Parathyroid adenoma (tissue), 2 donors: ENCODE measurements around the gene ADGRE3.

Experiments
- H2AFZ ChIP-seq: fragments of 300-600 bp; sonication (generic); one replicate; pipeline ENCODE4 v1.7.0; 2017; ENCODE audit warnings: antibody characterized with exemption, mild to moderate bottlenecking
- H3K27ac ChIP-seq: fragments of 300-600 bp; sonication (generic); one replicate; pipeline ENCODE4 v1.7.0; 2017
- H3K27me3 ChIP-seq: fragments of 300-600 bp; sonication (generic); one replicate; pipeline ENCODE4 v1.7.0; 2017; ENCODE audit warnings: low read length; ENCODE audit not compliant: control insufficient read depth, insufficient read depth
- H3K36me3 ChIP-seq: fragments of 300-600 bp; sonication (generic); one replicate; pipeline ENCODE4 v1.7.0; 2017; ENCODE audit warnings: low read length; ENCODE audit not compliant: control insufficient read depth, insufficient read depth
- H3K4me1 ChIP-seq: fragments of 300-600 bp; sonication (generic); one replicate; pipeline ENCODE4 v1.7.0; 2017; ENCODE audit warnings: control low read depth
- H3K4me2 ChIP-seq: fragments of 300-600 bp; sonication (generic); one replicate; pipeline ENCODE4 v1.7.0; 2017; ENCODE audit warnings: low read length
- H3K4me3 ChIP-seq: fragments of 300-600 bp; sonication (generic); one replicate; pipeline ENCODE4 v1.7.0; 2017; ENCODE audit warnings: low read depth, low read length
- H3K79me2 ChIP-seq: fragments of 300-600 bp; sonication (generic); one replicate; pipeline ENCODE4 v1.7.0; 2017; ENCODE audit warnings: control low read depth
- H3K9ac ChIP-seq: fragments of 300-600 bp; sonication (generic); one replicate; pipeline ENCODE4 v1.7.0; 2017; ENCODE audit warnings: mild to moderate bottlenecking
- H3K9me3 ChIP-seq: fragments of 300-600 bp; sonication (generic); one replicate; pipeline ENCODE4 v1.7.0; 2017; ENCODE audit warnings: low read length; ENCODE audit not compliant: control insufficient read depth
- CTCF ChIP-seq: fragments of 300-600 bp; sonication (generic); IDR thresholded peaks from one replicate; pipeline ENCODE4 v1.7.0; 2017; ENCODE audit warnings: antibody characterized with exemption, mild to moderate bottlenecking
- donor health status: primary hyperparathyroidism.

The ADGRE3 gene

GRCh38 chr19:14715841-14716240 lies 41.2 kb upstream of the ADGRE3 start:
- Histone ChIP-seq H3K4me1 (no peaks in the 10 kb centered on the region), H3K27ac (no peak overlapping the region), H3K36me3 (peaks cover 7% of the 10 kb centered on the region), H3K9ac (no peak overlapping the region), H3K79me2 (no peaks in the 10 kb centered on the region), H2AFZ (no peak overlapping the region), H3K27me3 (no peaks in the 10 kb centered on the region), H3K9me3 (peaks cover 4% of the 10 kb centered on the region), H3K4me2 (no peak overlapping the region), H3K4me3 (no peak overlapping the region)
- TF ChIP-seq CTCF: no peak

- Histone ChIP-seq H3K9ac (no peak overlapping the region), H3K27me3 (no peaks in the 10 kb centered on the region), H3K9me3 (no peaks in the 10 kb centered on the region), H3K4me2 (no peak overlapping the region), H3K4me3 (no peak overlapping the region), H3K79me2 (no peaks in the 10 kb centered on the region), H2AFZ (no peak overlapping the region), H3K4me1 (no peaks in the 10 kb centered on the region), H3K27ac (no peak overlapping the region), H3K36me3 (no peaks in the 10 kb centered on the region)
- no peak for TF ChIP-seq CTCF
Measured at GRCh38 chr19:14704450-14704849, 29.8 kb upstream of the ADGRE3 start.

- Histone ChIP-seq H3K4me3 (no peak overlapping the region), H3K4me2 (no peak overlapping the region), H3K79me2 (no peaks in the 10 kb centered on the region), H2AFZ (no peak overlapping the region), H3K4me1 (no peaks in the 10 kb centered on the region), H3K9me3 (no peaks in the 10 kb centered on the region), H3K36me3 (no peaks in the 10 kb centered on the region), H3K9ac (no peak overlapping the region), H3K27ac (no peak overlapping the region), H3K27me3 (no peaks in the 10 kb centered on the region)
- no peak for TF ChIP-seq CTCF
Measured at GRCh38 chr19:14703833-14704232, 29.2 kb upstream of the ADGRE3 start.

GRCh38 chr19:14700711-14701375 lies 26.2 kb upstream of the ADGRE3 start:
- no peak overlapping the region for H2AFZ ChIP-seq
- no peak overlapping the region for H3K9ac ChIP-seq
- no peaks in the 10 kb centered on the region for H3K36me3 ChIP-seq
- H3K9me3 ChIP-seq: no peaks in the 10 kb centered on the region
- H3K79me2 ChIP-seq: no peaks in the 10 kb centered on the region
- H3K4me1 ChIP-seq: no peaks in the 10 kb centered on the region
- H3K4me2 ChIP-seq: no peak overlapping the region
- no peak for TF ChIP-seq CTCF
- H3K4me3 ChIP-seq: no peak overlapping the region
- no peaks in the 10 kb centered on the region for H3K27me3 ChIP-seq
- H3K27ac ChIP-seq: no peak overlapping the region

GRCh38 chr19:14699641-14700040 lies 25.0 kb upstream of the ADGRE3 start:
- Histone ChIP-seq H3K9ac (no peak overlapping the region), H3K36me3 (no peaks in the 10 kb centered on the region), H3K4me3 (no peak overlapping the region)

More at GRCh38 chr19:14699641-14700040, 25.0 kb upstream of the ADGRE3 start:
- no peaks in the 10 kb centered on the region for H3K9me3 ChIP-seq
- TF ChIP-seq CTCF: no peak
- no peaks in the 10 kb centered on the region for H3K4me1 ChIP-seq
- no peaks in the 10 kb centered on the region for H3K79me2 ChIP-seq
- no peak overlapping the region for H3K4me2 ChIP-seq
- H3K27ac ChIP-seq: no peak overlapping the region
- no peaks in the 10 kb centered on the region for H3K27me3 ChIP-seq
- H2AFZ ChIP-seq: no peak overlapping the region
